HEK293 (cell line): ENCODE data around the gene ADIRF.
"Not testable (repeated sequence)": the region's sequence is repeated elsewhere in the genome, so short reads cannot be mapped to it uniquely, and the experiment has no call there.

Source experiments
- CTCF ChIA-PET: fragments of 350-600 bp; formaldehyde crosslinking; extraction: SDS; loops from one replicate; lab custom pipeline; 2021; ENCODE audit warnings: antibody characterized with exemption; lab: Yijun Ruan, JAX
- POLR2A ChIA-PET: fragments of 300-600 bp; formaldehyde crosslinking; extraction: SDS; loops from one replicate; lab custom pipeline; 2020; ENCODE audit warnings: antibody characterized with exemption, inconsistent platforms; lab: Yijun Ruan, JAX
- H3K27ac ChIP-seq: fragments of 200-500 bp; sonication (Bioruptor generic); 2 replicates; pipeline ENCODE4 v1.5.1; 2014; ENCODE audit warnings: low read depth, low read length, control low read depth, inconsistent platforms; ENCODE audit errors: extremely low read depth
- H3K36me3 ChIP-seq, 2 experiments: fragments of 200-500 bp in 1 of 2; sonication (Bioruptor generic) in 1 of 2; 1 replicate in 1 of 2; 2 replicates in 1 of 2; pipeline ENCODE4 v1.5.1; 2014 to 2017; ENCODE audit warnings: inconsistent platforms in 2 of 2, low read length in 2 of 2; ENCODE audit not compliant: control insufficient read depth in 2 of 2, insufficient read depth in 1 of 2
- H3K4me1 ChIP-seq: fragments of 200-500 bp; sonication (Bioruptor generic); 2 replicates; pipeline ENCODE4 v1.5.1; 2014; ENCODE audit warnings: mild to moderate bottlenecking, low read length, inconsistent platforms; ENCODE audit not compliant: control insufficient read depth, insufficient read depth
- H3K4me3 ChIP-seq: 2 replicates; pipeline ENCODE4 v1.5.1; 2011; ENCODE audit warnings: low read depth, mild to moderate bottlenecking, control low read depth, low read length, moderate library complexity
- H3K9me3 ChIP-seq: fragments of 200-500 bp; sonication (Bioruptor generic); 2 replicates; pipeline ENCODE4 v1.5.1; 2014; ENCODE audit warnings: low read depth, low read length, inconsistent platforms; ENCODE audit not compliant: control insufficient read depth, insufficient read depth
- EGR2 ChIP-seq: fragments of 450-650 bp; formaldehyde crosslinking; IDR thresholded peaks from 2 replicates; pipeline ENCODE4 v1.5.1; 2016; ENCODE audit warnings: low read depth, missing biosample characterization, missing genetic modification characterization
- KLF16 ChIP-seq: fragments of 450-650 bp; formaldehyde crosslinking; IDR thresholded peaks from 2 replicates; pipeline ENCODE4 v1.5.1; 2017; ENCODE audit warnings: missing biosample characterization, missing genetic modification characterization
- MEIS1 ChIP-seq: sonication (generic); formaldehyde crosslinking; IDR thresholded peaks from 2 replicates; pipeline ENCODE4 v1.8.1; 2022; ENCODE audit warnings: missing genetic modification reagents, mild to moderate bottlenecking, borderline replicate concordance
- MZF1 ChIP-seq: fragments of 450-650 bp; formaldehyde crosslinking; IDR thresholded peaks from 2 replicates; pipeline ENCODE4 v1.5.1; 2017; ENCODE audit warnings: missing biosample characterization, missing genetic modification characterization, borderline replicate concordance
- PRDM10 ChIP-seq: fragments of 450-650 bp; formaldehyde crosslinking; IDR thresholded peaks from 2 replicates; pipeline ENCODE4 v1.5.1; 2016; ENCODE audit warnings: missing biosample characterization, missing genetic modification characterization
- SP7 ChIP-seq: fragments of 450-650 bp; formaldehyde crosslinking; IDR thresholded peaks from 2 replicates; pipeline ENCODE4 v1.5.1; 2016; ENCODE audit warnings: missing biosample characterization, missing genetic modification characterization
- WT1 ChIP-seq: fragments of 450-650 bp; formaldehyde crosslinking; IDR thresholded peaks from 2 replicates; pipeline ENCODE4 v1.5.1; 2016; ENCODE audit warnings: missing biosample characterization, missing genetic modification characterization
- YY2 ChIP-seq: fragments of 450-650 bp; formaldehyde crosslinking; IDR thresholded peaks from 2 replicates; pipeline ENCODE4 v1.5.1; 2016; ENCODE audit warnings: missing biosample characterization, missing genetic modification characterization
- ZBTB26 ChIP-seq: fragments of 450-650 bp; formaldehyde crosslinking; optimal IDR thresholded peaks from 2 replicates; pipeline ENCODE3; 2016; ENCODE audit warnings: missing biosample characterization, mild to moderate bottlenecking, missing genetic modification characterization
- ZBTB44 ChIP-seq: fragments of 450-650 bp; IDR thresholded peaks from 2 replicates; pipeline ENCODE4 v1.5.1; 2018; ENCODE audit warnings: missing biosample characterization, mild to moderate bottlenecking, missing genetic modification characterization
- ZFHX2 ChIP-seq: fragments of 450-650 bp; formaldehyde crosslinking; conservative IDR thresholded peaks from 2 replicates; pipeline ENCODE4 v1.5.1; 2016; ENCODE audit warnings: missing biosample characterization, missing genetic modification characterization
- ZNF112 ChIP-seq: fragments of 450-650 bp; formaldehyde crosslinking; IDR thresholded peaks from 2 replicates; pipeline ENCODE4 v1.5.0; 2017; ENCODE audit warnings: missing biosample characterization, missing genetic modification characterization
- ZNF140 ChIP-seq: fragments of 450-650 bp; formaldehyde crosslinking; IDR thresholded peaks from 2 replicates; pipeline ENCODE4 v1.5.1; 2016; ENCODE audit warnings: missing biosample characterization, missing genetic modification characterization
- ZNF155 ChIP-seq: fragments of 450-650 bp; formaldehyde crosslinking; IDR thresholded peaks from 2 replicates; pipeline ENCODE4 v1.5.1; 2016; ENCODE audit warnings: missing biosample characterization, missing genetic modification characterization
- ZNF16 ChIP-seq: fragments of 450-650 bp; formaldehyde crosslinking; IDR thresholded peaks from 2 replicates; pipeline ENCODE4 v1.5.1; 2016; ENCODE audit warnings: low read depth, missing biosample characterization, missing genetic modification characterization
- ZNF175 ChIP-seq: fragments of 450-650 bp; formaldehyde crosslinking; IDR thresholded peaks from 2 replicates; pipeline ENCODE4 v1.5.1; 2016; ENCODE audit warnings: missing biosample characterization, missing genetic modification characterization
- ZNF221 ChIP-seq: fragments of 450-650 bp; formaldehyde crosslinking; IDR thresholded peaks from 2 replicates; pipeline ENCODE4 v1.5.1; 2017; ENCODE audit warnings: missing biosample characterization, missing genetic modification characterization, borderline replicate concordance
- ZNF324 ChIP-seq: fragments of 450-650 bp; formaldehyde crosslinking; IDR thresholded peaks from 2 replicates; pipeline ENCODE4 v1.5.1; 2016; ENCODE audit warnings: missing biosample characterization, missing genetic modification characterization
- ZNF335 ChIP-seq: fragments of 450-650 bp; formaldehyde crosslinking; conservative IDR thresholded peaks from 2 replicates; pipeline ENCODE4 v1.5.1; 2016; ENCODE audit warnings: missing biosample characterization, missing genetic modification characterization
- ZNF513 ChIP-seq: fragments of 450-650 bp; IDR thresholded peaks from 2 replicates; pipeline ENCODE4 v1.5.1; 2018; ENCODE audit warnings: missing biosample characterization, missing genetic modification characterization
- ZNF555 ChIP-seq: fragments of 450-650 bp; formaldehyde crosslinking; conservative IDR thresholded peaks from 2 replicates; pipeline ENCODE4 v1.5.1; 2017; ENCODE audit warnings: missing biosample characterization, mild to moderate bottlenecking, missing genetic modification characterization, inconsistent platforms
- ZNF837 ChIP-seq: fragments of 450-650 bp; formaldehyde crosslinking; IDR thresholded peaks from 2 replicates; pipeline ENCODE4 v1.5.1; 2016; ENCODE audit warnings: missing biosample characterization, missing genetic modification characterization
- ZSCAN30 ChIP-seq: fragments of 450-650 bp; IDR thresholded peaks from 2 replicates; pipeline ENCODE4 v1.5.1; 2018; ENCODE audit warnings: missing biosample characterization, mild to moderate bottlenecking, missing genetic modification characterization, moderate library complexity

ADIRF gene

GRCh38 chr10:86932674-86933073 is 35.6 kb upstream of the ADIRF start:
- POLR2A ChIA-PET, result no interaction called here
- Histone ChIP-seq H3K27ac (no peak overlapping the region), H3K9me3 (no peaks in the 10 kb centered on the region), H3K36me3 (peaks cover 15 to 18% of the 10 kb centered on the region in 2 experiments), H3K4me1 (no peaks in the 10 kb centered on the region), H3K4me3 (no peak overlapping the region)
- CTCF ChIA-PET, result no interaction called here
- TF ChIP-seq ZNF555 (tag by site-specific recombination) (no peak), WT1 (no peak), ZNF221 (tag by site-specific recombination) (no peak), ZBTB26 (tag by site-specific recombination) (no peak), MEIS1 (CRISPR knock-in tag) (no peak), ZNF335 (tag by site-specific recombination) (no peak), ZNF175 (tag by site-specific recombination) (no peak), YY2 (tag by site-specific recombination) (no peak), MZF1 (no peak)

GRCh38 chr10:86934162-86934711 is 34.0 kb upstream of the ADIRF start:
- H3K36me3 ChIP-seq, result peaks cover 11 to 15% of the 10 kb centered on the region in 2 experiments
- H3K9me3 ChIP-seq, POLR2A ChIA-PET, H3K27ac ChIP-seq, H3K4me1 ChIP-seq, H3K4me3 ChIP-seq: not testable (repeated sequence)
- TF ChIP-seq SP7 (tag by site-specific recombination) (0 out of 2 replicates have a peak, but pooled peaks have one; percentile 19), ZFHX2 (tag by site-specific recombination) (peak; percentile 62), PRDM10 (tag by site-specific recombination) (peak; percentile 21; the same call in 1 of the 2 replicates), EGR2 (tag by site-specific recombination) (peak; percentile 93)
- CTCF ChIA-PET, result interaction anchor here (0.7 kb wide), 1 partner anchor 267 kb away, joined by 3 read pairs; no protein-coding TSS in a partner anchor

GRCh38 chr10:86936661-86937501 is 31.4 kb upstream of the ADIRF start:
- Histone ChIP-seq H3K4me1 (no peaks in the 10 kb centered on the region), H3K36me3 (no peaks in the 10 kb centered on the region), H3K4me3 (no peak overlapping the region), H3K27ac (no peak overlapping the region), H3K9me3 (no peaks in the 10 kb centered on the region)
- ChIA-PET CTCF (interaction anchor here (0.7 to 3.3 kb wide), 6 partner anchors 10 to 248 kb away, joined by 3 to 23 read pairs (median 8); partner anchors contain the start of genes MMRN2 and SNCG), POLR2A (interaction anchor here (0.7 kb wide), 1 partner anchor 11 kb away, joined by 3 read pairs; no protein-coding TSS in a partner anchor)
- TF ChIP-seq KLF16 (tag by site-specific recombination), result no peak
- no peak for TF ChIP-seq ZNF112 (tag by site-specific recombination)
- no peak for TF ChIP-seq ZSCAN30 (tag by site-specific recombination)
- TF ChIP-seq ZNF324 (tag by site-specific recombination), result no peak
- no peak for TF ChIP-seq ZNF513
- TF ChIP-seq ZNF16, result no peak
- TF ChIP-seq ZBTB44 (tag by site-specific recombination), result no peak
- no peak for TF ChIP-seq ZNF140 (tag by site-specific recombination)
- no peak for TF ChIP-seq ZNF837
- TF ChIP-seq ZNF155 (tag by site-specific recombination), result no peak
